KBM-7 (cell line): ENCODE measurements around the gene NT5C2.
"Not testable (repeated sequence)": the region's sequence is repeated elsewhere in the genome, so short reads cannot be mapped to it uniquely, and the experiment has no call there.

Experiments used
- DNase-seq: peaks from one replicate; pipeline ENCODE4 v3.0.0-alpha.2; 2015
- in situ Hi-C: fragments of 300-500 bp; cut with MboI; formaldehyde crosslinking; loops from 2 replicates; pipeline ENCODE4 v1.14.3; 2020; ENCODE audit warnings: low sequenced_read_pairs, low pct_unique_long_range_greater_than_20kb, mixed read lengths

The NT5C2 gene

DNA sequence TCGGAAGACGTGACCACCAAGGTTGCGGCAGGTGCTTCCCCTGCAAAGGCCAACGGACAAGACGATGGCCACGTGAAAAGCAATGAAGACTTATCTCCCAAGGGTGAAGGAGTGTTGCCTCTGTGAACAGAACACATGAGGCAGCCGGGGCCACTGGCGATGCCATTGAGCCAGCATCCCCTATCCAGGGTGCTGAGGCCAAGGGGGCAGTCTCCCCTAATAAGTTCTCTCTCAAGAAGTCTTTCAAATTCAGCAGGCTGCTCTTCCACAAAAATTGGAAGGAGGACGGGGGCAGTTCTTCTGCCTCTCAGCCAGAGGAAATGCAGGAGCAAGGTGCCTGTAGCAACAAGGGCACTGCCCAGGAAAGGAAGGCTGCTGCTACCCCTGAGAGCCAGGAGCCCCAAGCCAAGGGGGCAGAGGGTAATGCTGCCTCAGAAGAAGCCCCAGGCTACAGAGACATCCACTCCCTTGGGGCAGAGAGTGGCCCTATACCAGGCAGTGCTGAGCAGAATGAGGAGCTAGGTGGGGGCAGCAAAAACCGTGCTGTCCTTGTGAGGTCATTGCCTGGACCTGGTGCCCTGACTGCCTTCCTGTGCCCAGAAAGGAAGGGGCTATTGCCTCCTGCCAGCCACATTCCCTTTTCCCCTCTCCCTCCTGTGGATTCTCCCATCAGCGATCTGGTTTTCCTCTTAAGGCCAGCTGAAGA, 17.3 kb downstream of the NT5C2 start:
- in situ Hi-C loops, result no loop called here
- no peak for DNase-seq

DNA sequence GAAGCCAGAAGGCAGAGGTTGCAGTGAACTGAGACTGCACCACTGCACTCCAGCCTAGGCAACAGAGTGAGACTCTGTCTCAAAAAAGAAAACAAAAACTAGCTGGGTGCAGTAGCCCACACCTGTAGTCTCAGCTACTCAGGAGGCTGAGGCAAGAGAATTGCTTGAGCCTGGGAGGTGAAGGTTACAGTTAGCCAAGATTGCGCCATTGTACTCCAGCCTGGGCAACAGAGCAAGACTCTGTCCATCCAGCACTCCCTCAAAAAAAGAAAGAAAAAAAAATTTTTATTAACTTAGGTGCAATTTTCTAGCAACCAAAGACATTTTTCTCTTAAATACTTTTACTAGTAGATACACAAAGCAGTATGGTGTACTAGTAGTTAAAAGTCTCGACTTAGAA, 18.7 kb downstream of the NT5C2 start:
- in situ Hi-C loops, DNase-seq: not testable (repeated sequence)

DNA sequence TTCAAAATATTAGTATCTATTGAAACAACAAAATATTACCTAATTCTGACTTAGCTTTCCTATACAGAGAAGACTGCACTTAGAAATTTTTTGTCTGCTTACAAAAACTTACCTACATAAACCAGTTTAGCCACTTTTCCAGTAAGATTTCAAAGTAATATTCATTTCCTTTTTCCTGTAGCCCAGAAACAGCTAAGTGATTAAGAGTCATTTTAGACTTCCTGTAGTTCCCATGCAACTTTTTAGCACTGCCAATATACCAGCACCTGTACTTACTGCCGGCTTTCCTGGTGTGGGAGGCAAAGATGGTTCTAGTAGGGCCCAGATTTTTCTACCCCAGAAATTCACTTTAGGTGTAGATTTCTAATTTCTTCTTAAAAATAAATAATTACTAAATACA, 21.8 kb downstream of the NT5C2 start:
- in situ Hi-C loops, result no loop called here
- no peak for DNase-seq

DNA sequence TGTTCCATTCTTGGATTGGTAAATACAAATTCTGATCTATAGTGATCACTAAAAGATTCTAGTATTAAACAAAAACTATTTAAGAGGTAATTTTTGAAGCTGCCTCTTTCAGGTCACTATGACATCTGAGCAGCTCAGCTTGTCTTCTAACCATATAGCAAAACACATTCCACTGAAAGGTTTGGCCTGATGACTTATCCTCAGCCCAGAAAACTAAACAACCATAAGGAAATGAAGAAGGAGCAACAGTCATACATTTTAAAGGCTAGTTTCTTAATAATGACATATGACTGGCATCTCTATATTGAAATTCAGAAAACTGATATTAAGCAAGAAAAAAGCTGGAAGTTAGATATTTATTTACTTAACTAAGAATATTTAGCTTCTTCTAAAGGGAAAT, 24.6 kb downstream of the NT5C2 start:
- no peak for DNase-seq
- in situ Hi-C loops, result no loop called here

DNA sequence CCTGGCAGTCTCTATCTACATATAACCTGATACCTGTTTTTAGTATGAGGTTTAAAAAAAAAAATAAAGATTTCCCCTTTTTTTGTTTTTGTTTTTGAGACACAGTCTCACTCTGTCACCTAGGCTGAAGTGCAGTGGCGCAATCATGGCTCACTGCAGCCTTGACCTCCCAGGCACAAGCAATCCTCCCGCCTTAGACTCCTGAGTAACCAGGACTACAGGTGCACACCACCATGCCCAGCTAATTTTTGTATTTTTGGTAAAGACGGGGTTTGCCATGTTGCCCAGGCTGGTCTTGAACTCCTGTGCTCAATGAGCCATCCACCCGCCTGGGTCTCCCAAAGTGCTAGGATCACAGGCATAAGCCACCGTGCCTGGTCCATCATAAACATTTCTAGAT, 25.5 kb downstream of the NT5C2 start:
- DNase-seq, in situ Hi-C loops: not testable (repeated sequence)

DNA sequence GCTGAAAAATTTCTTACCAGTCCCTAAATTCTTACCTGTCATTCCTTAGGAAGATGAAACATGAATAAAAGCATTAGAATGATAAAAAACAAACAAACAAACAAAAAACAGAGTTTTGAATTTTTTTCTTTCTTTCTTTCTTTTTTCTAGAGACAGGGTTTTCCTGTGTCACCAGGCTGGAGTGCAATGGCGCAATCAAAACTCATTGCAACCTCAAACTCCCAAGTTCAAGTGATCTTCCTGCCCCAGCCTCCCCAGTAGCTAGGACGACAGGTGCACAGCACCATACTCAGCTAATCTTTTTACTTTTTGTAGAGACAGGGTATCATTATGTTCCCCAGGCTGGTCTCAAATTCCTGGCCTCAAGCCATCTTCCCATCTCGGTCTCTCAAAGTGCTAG, 26.5 kb downstream of the NT5C2 start:
- in situ Hi-C loops, result no loop called here
- DNase-seq, result no peak

DNA sequence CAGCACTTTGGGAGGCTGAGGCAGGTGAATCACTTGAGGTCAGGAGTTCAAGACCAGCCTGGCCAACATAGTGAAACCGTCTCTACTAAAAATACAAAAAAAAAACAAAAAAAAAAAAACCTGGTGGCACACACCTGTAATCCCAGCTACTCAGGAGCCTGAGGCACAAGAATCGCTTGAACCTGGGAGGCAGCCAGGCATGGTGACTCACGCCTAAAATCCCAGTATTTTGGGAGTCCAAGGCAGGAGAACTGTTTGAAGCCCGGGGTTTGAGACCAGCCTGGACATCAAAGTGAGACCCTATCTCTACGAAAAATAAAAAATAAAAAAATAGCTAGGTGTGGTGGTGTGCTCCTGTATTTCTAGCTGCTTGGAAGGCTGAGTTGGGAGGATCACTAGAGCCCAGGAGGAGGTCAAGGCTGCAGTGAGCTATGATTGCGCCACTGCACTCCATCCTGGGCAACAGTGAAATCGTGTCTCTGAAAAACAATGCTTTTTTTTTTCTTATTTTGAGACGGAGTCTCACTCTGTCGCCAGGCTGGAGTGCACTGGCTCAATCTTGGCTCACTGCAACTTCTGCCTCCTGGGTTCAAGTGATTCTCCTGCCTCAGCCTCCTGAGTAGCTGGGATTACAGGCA, 29.2 kb downstream of the NT5C2 start:
- in situ Hi-C loops, DNase-seq: not testable (repeated sequence)

DNA sequence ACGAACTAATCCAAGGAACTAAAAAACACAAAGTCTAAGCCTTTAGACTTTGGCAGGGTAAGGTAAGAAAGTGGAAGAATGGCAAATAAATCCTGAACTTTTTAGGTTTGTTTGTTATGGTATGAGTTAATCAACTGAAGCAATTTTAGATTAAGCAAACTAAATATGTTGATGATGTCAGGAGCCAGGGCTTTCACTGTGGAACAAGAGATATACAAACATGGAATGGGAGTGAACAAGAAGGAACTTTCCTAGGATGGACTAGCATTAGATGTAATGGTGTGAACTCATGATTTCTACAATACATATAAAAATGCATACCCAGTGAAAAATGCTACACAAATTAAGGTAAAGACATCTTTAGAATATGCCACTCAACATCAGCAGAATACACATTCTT, 35.8 kb downstream of the NT5C2 start:
- in situ Hi-C loops, result no loop called here

DNA sequence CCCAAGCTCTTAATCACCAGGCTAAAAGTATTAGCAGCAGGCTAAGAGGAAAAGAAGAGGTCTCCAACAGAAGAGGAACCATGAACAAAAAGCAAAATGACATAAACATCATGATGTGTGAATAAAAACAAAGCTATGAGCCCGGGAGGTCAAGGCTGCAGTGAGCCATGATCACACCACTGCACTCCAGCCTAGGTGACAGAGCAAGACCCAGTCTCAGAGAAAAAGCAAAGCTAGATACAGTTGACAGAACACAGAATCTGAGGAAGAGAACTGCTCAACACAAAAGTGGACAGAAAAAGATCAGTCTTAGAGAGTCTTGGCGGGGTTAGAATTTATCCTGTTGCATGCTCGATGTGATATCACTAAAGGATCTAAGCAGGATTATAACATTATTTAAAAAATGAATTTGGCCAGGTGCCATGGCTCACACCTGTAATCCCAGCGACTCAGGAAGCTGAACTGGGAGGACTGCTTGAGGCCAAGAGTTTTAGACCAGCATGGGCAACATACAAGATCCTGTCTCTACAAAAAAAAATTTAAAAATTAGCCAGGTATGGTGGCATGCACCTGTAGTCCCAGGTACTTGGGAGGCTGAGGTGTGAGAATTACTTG, 37.5 kb downstream of the NT5C2 start:
- in situ Hi-C loops, result no loop called here
- no peak for DNase-seq

More for the DNA sequence above, 35.8 kb downstream of the NT5C2 start:
- DNase-seq, result no peak

DNA sequence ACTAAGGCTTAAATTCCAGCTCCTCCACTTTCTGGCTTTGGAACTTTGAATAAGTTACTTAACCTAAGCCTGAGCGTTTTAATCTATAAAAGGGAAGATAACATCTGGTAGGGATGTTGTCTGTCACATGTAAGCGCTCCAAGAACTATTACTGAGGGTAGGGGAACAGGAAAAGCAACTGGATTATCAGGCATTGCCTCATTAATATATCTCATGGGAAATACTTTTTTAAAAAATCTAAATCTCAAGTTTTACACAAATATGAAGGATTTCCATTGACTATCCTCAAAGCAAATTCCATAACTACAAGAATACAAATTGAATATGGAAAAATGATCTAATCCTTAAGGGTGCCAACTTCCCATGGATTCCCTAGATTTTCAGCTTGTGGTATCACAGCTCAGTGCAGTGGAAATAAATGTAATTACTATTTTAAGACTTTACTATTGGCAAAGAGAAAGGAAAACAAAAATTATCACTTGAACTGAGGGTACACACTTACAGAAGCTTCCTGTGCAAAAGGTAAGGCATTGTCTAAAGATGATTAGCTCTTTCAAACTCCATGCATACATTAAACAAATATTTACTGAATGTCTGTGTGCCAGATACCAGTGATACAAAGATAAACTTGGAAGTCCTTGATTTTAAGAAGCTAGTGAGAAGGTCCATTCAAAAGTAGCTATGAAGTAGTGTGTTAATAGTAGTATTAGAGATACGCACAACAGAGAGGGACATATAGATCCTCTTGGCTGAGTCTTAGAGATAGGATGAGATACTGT, 38.4 kb downstream of the NT5C2 start:
- DNase-seq, result no peak
- in situ Hi-C loops, result no loop called here

DNA sequence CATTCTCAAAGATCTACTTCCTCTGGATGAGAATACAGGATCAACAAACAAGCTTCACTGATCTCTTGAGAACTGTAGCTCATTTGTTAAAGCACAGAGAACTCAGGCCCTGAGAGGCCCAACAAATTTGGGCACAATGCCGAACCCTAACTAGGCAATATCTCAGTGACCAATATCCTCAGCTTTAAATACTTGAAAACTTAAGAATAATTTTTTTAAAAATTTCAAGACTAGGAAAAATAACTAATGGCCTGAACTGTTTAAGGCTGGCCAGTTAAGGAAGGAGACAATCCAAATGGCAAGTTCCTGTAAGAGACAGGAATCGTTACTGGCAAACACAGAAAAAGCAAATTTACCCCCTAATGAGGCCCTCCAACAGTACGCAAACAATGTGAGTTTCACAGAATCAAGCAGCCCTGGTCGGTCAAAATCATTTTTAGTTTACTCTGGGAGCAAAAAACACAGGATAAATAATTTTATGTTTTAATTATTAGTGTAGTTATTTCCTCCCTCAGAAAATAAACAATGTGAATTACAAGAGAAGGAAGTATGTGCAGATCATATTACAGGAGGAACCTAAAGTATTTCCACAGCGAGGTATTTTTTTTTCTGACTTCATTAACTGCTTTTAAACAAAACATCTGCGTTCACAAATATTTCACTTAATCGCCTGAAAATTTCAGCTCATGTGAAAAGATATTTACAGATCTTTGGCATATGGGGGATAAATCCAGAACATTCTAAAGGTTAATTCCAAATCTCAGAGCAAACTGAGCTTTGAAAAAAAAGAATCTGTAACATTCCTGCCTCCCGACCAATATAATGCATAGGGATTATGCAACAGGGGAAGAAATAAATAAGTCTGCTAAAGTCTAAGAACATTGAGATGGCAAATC, 39.5 kb downstream of the NT5C2 start:
- in situ Hi-C loops, result no loop called here
- no peak for DNase-seq

DNA sequence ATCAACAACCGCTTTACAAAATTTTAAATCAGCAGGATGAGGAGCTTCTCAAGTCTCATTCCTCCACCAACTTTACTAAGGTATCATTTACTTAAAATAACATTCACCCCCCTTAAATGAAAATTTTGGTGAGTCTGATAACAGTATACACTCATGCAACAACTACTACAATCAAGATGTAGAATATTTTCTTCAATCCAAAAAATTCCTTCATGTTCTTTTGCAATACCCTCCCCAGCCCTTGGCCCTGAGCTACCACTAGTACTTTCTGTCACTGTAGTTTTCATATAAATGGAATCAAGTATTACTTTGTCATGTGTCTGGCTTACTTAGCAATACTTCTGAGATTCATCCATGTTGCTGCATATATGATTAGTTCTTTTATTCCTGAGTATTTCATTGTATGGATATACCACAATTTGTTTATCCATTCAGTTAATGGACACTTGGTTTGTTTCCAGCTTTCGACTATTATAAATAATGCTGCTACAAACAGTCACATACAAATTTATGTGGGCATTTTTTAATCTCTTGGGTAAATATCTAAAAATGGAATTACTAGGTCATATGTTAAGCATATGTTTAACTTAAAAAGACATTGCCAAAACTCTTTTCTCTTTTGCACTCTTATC, 43.0 kb downstream of the NT5C2 start:
- in situ Hi-C loops, result no loop called here
- no peak for DNase-seq

DNA sequence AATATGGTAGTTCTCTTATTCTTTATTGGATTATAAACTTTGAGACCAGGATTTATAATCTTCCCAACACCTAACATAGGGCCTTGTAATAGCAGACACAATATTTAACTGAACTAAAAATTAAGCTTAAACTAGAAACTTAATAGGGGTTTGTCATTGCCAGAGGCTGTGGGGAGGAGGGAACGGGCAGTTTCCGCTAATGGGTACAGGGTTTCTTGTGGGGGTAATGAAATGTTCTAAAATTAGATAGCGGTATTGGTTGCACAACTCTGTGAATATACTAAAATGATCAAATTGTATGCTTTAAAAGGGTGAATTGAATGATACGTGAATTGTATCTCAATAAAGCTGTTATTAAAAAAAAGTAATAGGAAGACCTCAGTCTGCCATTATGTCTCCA, 45.4 kb downstream of the NT5C2 start:
- in situ Hi-C loops, result no loop called here
- DNase-seq, result no peak

DNA sequence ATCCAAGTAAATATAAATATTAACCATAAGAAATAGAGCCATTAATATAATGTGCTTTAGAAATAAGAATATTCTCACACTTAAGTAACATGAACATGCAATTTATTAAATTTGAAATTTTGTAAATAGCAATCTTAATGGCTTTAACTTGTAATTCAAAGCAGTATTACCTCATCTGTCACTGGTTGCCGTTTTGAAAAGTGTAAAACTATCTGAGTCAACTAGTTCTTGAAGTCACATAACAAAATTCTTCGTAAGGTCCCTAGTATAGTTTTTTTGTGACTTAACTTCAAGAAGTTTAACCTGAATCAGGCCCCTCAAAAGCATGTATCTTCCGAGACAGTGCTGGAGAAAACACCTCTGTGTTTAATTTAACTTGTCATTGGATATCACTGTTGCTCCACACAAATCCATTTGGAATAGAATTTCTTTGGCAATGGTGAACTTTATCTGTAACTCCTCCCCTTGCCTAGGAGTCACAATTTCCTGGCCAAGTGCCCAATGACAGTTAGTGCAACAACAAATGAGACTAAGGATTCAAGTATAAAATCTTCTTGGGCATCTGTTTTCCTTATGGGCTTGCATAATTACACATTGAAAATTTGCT, 47.1 kb downstream of the NT5C2 start:
- no peak for DNase-seq
- in situ Hi-C loops, result no loop called here

DNA sequence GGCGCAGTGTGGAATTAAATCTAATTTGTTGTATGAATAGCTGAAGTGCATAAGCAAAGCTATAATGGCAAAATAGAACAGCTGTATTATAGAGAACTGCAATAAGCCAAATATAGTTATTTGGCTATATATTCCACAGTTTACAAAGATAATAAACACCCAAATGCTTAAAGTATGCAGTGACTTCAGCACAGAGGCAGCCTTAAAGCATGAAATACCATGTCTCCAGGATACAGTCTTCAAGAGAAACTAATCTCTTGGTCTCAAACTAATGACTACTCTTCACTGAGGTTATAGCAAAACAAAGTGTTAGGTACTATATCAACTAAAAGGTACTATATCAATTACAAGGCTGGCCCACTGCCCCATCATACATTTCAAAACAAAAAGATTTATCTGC, 48.0 kb downstream of the NT5C2 start:
- no peak for DNase-seq
- in situ Hi-C loops, result no loop called here

DNA sequence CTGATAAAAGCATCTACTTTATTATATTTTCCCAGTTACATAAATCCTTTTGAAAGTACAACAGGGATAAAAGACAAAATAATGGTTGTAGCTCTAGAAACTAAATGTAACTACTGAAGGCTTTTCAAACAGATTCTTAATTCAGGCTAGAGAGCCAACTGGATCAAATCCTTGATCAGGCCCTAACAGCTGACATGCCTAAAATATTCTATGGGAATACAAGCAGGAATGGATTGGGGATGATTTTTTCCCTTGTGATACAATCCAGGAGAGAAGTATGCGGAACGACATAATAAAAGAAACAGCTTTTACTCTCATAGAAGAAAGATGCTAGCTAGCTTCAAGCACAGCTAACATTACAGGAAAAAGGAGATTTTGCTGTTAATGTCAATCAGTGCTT, 49.0 kb downstream of the NT5C2 start:
- in situ Hi-C loops, result no loop called here
- DNase-seq, result no peak

DNA sequence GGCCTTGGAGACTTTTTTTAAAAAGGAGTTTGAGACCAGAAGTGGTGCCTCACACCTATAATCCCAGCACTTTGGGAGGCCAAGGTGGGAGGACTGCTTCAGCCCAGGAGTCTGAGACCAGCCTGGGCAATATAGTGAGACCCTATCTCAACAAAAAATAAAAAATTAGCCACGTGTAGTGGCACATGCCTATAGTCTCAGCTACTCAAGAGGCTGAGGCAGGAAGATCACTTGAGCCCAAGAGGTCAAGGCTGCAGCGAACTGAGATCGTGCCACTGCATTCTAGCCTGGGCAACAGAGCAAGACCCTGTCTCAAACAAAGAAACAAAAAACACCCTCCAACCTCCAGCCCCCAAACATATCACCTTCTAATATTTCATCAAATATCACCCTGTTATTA, 49.4 kb downstream of the NT5C2 start:
- in situ Hi-C loops, DNase-seq: not testable (repeated sequence)

DNA sequence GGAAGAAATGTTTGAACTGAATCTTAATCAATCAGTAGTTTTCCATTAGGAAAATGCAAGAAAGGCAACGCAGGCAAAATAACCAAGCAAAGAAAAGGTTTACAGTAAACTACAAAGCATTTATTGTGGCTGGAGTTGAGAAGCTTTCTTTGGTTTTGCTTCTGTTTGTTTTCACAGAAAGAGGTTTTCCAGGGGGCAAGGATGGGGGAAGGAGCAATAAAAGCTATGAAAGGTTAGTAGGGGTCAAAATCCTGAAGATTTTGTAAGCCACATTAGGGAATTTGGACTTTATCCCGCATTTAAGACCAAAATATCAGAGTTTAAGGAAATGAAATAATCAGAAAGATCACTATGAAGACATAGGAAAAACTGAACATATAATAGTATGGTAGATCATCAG, 51.1 kb downstream of the NT5C2 start:
- in situ Hi-C loops, result no loop called here
- DNase-seq, result no peak
